ENCODE data around the gene CCDC88C. TPM values are rescaled to one million over a fixed set of nuclear protein-coding genes. Genes with fewer than 3 reads are reported as not detected.
"Not testable (repeated sequence)": the region's sequence is repeated elsewhere in the genome, so short reads cannot be mapped to it uniquely, and the experiment has no call there.

The CCDC88C gene
- total RNA-seq, 3 donors from 2014 or later: 50.3 to 60.2 (median 58.2) TPM

DNA sequence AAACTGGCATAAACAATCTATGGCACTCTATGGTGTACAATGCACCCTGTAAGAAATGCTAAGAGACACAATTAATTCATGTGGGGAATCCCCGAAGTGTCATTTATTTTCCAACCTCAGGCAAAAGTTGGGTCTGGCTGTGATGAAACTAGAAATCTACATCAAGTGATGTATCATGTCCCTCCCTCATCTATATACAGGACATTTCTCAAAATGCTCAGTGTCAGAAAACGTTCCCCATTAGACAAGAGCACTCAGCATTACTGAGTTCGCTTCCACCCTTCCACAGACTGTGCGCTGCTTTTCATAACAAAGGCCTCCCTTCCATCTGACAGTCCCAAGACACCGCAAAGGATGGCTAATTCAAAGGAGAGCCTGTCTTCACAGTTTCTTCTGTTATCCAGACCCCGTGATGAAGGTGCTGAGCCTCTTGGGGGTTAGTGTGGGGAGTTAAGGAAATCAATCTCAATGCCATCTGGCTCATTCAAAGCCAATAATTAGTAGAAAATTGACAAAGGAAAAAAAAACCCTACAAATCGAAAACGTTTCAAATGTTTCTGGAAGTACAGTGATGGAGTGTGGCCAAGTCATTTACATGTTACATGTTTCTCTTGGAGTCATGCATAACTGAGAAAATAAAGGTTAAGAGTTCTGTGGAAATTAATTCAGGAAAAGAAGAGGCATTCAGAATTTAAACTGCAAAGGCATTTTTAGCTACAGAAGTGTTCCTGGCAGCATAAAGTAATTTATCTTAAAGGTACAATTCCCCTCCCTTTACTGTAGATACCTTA, 7.5 kb downstream of the CCDC88C start:
- no peak for DNase-seq
- peak; percentile 79 to 82 for ATAC-seq
- H3K4me3 Mint-ChIP-seq: peak overlapping the region; percentile 69
- peaks cover 41% of the 10 kb centered on the region for H3K36me3 Mint-ChIP-seq (ENCODE audit: insufficient read depth)
- peaks cover 94% of the 10 kb centered on the region for H3K4me1 Mint-ChIP-seq (ENCODE audit: low read depth)
- no peaks in the 10 kb centered on the region for H3K27me3 Mint-ChIP-seq (ENCODE audit: low read depth)
- no peaks in the 10 kb centered on the region for H3K9me3 Mint-ChIP-seq

DNA sequence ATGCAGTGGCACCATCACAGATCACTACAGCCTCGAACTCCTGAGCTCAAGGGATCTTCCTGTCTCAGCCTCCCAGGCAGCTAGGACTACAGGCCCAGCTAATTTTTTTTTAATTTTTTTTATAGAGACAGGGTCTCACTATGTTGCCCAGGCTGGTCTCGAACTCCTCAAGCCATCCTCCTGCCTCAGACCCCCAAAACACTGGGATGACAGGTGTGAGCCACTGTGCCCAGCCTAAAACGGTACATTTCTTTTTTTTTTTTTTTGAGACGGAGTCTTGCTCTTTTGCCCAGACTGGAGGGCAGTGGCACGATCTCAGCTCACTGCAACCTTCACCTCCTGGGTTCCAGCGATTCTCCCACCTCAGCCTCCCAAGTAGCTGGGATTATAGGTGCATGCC, 8.4 kb downstream of the CCDC88C start:
- not testable (repeated sequence) for ATAC-seq; H3K4me3 Mint-ChIP-seq; DNase-seq; H3K9me3 Mint-ChIP-seq; H3K27me3 Mint-ChIP-seq (ENCODE audit: low read depth)
- Mint-ChIP-seq H3K4me1 (ENCODE audit: low read depth) (peaks cover 93% of the 10 kb centered on the region), H3K36me3 (ENCODE audit: insufficient read depth) (peaks cover 36% of the 10 kb centered on the region)

DNA sequence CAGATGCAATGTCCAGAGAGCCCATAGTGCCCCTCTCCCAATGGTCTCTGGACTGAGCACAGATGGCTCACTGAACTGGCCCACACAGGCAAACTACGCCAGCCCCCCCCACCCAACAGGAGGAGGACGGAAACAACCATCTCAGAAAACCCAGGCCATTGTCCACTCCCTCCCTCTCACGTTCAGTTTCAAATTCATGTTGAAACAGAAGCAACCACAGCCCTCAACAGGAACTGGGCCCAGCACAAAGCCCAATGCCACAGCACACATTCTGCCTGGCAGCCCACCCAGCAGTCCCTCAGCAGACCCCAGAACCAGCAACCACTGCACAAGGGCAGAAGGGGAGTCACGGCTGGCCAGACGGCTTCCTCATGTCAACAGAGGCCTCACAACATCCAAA, 10.6 kb downstream of the CCDC88C start:
- Mint-ChIP-seq H3K36me3 (ENCODE audit: insufficient read depth) (peaks cover 31% of the 10 kb centered on the region), H3K27me3 (ENCODE audit: low read depth) (no peaks in the 10 kb centered on the region), H3K9me3 (no peaks in the 10 kb centered on the region), H3K4me1 (ENCODE audit: low read depth) (peaks cover 96% of the 10 kb centered on the region), H3K4me3 (peak overlapping the region; percentile 57)
- DNase-seq (no peak), ATAC-seq (no peak)

DNA sequence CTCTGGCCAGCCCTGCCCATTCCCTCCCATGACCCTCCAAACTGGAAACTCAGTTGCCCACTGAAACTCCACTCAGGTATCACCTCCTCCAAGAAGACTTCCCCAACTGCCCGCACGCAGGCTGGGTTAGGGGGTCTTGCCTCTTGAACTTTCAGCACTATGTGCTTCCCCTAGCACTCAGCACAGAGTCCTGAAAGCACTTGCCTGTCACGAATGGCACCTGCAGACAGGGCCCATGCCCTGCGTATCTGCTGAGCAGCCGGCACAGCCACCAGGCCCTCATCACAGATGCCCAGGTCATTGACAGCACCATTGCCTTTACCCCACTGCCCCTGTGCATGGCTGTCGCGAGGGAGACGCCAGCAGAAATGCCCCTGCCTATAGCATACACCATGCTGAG, 11.2 kb downstream of the CCDC88C start:
- ATAC-seq (no peak), DNase-seq (no peak)
- H3K4me3 Mint-ChIP-seq: peak overlapping the region; percentile 57
- peaks cover 31% of the 10 kb centered on the region for H3K36me3 Mint-ChIP-seq (ENCODE audit: insufficient read depth)
- H3K4me1 Mint-ChIP-seq (ENCODE audit: low read depth): peaks cover 96% of the 10 kb centered on the region
- no peaks in the 10 kb centered on the region for H3K9me3 Mint-ChIP-seq
- H3K27me3 Mint-ChIP-seq (ENCODE audit: low read depth): no peaks in the 10 kb centered on the region

DNA sequence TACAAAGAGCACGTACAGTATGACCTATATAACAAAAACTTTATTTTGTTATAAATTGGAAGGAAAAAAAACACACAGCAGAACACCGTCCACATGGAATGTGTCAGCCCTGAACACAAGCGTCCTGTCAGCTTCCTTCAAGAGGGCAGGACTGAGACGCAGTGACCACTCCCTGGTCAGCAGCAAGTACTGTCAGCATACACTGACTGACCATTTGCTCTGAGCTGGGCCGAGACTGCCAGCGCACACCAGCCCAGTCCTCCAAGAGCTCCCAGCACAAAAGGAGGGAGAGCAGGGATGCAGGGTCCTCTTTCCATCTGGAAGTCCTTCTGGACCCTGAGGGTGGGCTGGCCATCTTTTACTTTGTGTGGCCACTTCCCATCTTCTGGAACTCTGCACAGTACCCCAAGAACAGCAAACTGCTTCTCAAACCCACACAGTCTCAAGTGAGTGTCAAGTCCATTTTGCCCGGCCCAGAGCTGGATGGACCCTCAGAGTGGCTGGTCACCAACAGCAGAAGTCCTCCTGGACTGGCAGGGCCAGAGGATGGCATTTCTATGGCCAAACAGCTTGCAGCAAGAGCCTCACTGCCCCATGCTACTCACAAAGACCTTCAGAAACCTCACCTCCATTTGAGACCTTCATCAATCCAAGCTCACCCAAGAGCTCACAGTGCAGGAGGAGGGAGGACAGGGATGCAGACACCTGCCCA, 11.7 kb downstream of the CCDC88C start:
- DNase-seq (no peak), ATAC-seq (no peak)
- Mint-ChIP-seq H3K36me3 (ENCODE audit: insufficient read depth) (peaks cover 31% of the 10 kb centered on the region), H3K4me1 (ENCODE audit: low read depth) (peaks cover 92% of the 10 kb centered on the region), H3K27me3 (ENCODE audit: low read depth) (no peaks in the 10 kb centered on the region), H3K4me3 (peak overlapping the region; percentile 74), H3K9me3 (no peaks in the 10 kb centered on the region)

DNA sequence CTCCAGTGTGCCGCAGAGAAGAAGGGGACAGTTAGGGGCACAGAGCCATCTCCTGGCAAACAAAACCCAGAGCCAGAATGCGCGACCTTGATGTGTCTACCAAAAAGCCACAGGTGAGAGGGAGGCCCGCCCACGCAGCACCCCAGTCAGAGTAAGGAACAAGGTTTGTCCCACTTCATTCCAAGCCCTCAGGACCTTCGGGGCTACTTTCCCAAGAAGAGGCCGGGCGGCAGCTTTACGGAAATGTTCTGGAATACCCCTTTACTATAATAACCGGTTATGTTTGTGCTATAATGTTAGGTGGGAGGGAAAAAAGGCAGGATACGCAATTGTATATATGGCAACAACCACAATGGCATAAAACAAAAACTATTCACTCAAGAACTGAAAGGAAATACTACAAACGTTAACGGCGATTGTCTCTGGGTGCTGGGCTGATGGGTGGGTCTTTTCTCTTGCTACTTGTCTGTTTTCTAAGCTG, 12.3 kb downstream of the CCDC88C start:
- peak overlapping the region; percentile 74 for H3K4me3 Mint-ChIP-seq
- H3K27me3 Mint-ChIP-seq (ENCODE audit: low read depth): no peaks in the 10 kb centered on the region
- no peaks in the 10 kb centered on the region for H3K9me3 Mint-ChIP-seq
- peaks cover 31% of the 10 kb centered on the region for H3K36me3 Mint-ChIP-seq (ENCODE audit: insufficient read depth)
- ATAC-seq (peak; percentile 9 to 16), DNase-seq (peak; percentile 73)
- H3K4me1 Mint-ChIP-seq (ENCODE audit: low read depth): peaks cover 92% of the 10 kb centered on the region

DNA sequence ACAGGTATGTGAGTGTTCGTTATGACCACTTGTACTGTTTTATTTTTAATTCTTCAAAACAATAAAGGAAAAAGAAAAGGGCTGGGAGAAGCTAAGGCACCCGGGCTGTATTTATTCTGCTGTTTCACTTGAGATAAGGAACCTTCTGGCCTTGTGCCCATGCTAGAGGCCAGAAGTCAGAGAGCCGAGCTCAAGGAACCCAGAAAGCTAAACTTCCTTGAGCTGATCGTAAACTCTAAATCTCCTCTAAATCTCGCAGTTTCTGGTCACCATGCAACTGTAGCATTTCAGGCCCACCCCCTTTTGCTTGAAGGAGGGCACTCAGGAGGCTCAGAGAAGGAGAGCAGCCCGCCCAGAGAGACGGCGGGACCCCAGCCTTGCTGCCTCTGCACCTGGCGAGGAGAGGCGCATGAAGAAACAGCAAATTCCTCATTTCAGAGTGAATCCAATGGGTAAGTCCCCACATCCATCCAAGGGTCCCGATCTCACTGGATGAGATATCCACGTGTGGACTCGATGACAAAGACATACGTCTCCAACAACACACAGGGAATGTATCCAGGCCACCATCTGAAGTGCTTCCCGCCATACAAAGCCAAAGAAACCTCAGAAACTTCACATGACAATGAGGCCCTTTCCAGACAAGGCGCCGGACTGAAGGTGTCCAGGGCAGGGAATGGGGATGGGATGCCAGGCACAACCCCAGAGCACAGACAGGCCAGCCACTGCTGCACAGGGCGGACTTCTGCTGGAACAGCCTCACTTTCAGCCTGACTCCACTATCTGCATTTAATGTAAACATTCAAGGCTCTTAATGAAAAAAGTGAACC, 14.6 kb downstream of the CCDC88C start:
- no peaks in the 10 kb centered on the region for H3K27me3 Mint-ChIP-seq (ENCODE audit: low read depth)
- H3K4me3 Mint-ChIP-seq: peak overlapping the region; percentile 72
- DNase-seq: no peak
- no peak for ATAC-seq
- peaks cover 17% of the 10 kb centered on the region for H3K36me3 Mint-ChIP-seq (ENCODE audit: insufficient read depth)
- H3K9me3 Mint-ChIP-seq: no peaks in the 10 kb centered on the region
- H3K4me1 Mint-ChIP-seq (ENCODE audit: low read depth): peaks cover 94% of the 10 kb centered on the region

DNA sequence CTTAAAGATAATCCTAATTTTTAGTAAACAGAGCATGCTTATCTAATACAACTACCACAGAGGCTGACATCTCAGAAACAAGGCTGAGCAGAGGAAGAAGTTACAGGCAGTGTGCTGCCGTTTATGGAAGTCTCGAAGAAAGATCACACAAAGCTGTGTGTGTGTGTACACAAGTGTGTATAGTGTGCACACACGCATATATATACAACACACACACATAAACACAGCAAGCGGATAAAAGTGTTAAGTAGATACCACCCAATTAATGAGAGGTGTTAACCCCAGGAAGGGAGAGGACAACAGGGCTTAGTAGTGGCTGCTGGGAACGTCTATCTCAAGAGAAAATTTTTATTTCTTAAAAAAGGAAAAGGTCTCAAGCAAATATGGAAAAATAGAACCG, 15.3 kb downstream of the CCDC88C start:
- ATAC-seq (no peak), DNase-seq (no peak)
- no peaks in the 10 kb centered on the region for H3K27me3 Mint-ChIP-seq (ENCODE audit: low read depth)
- peaks cover 94% of the 10 kb centered on the region for H3K4me1 Mint-ChIP-seq (ENCODE audit: low read depth)
- no peaks in the 10 kb centered on the region for H3K9me3 Mint-ChIP-seq
- H3K36me3 Mint-ChIP-seq (ENCODE audit: insufficient read depth): peaks cover 13% of the 10 kb centered on the region
- H3K4me3 Mint-ChIP-seq: peak overlapping the region; percentile 72

DNA sequence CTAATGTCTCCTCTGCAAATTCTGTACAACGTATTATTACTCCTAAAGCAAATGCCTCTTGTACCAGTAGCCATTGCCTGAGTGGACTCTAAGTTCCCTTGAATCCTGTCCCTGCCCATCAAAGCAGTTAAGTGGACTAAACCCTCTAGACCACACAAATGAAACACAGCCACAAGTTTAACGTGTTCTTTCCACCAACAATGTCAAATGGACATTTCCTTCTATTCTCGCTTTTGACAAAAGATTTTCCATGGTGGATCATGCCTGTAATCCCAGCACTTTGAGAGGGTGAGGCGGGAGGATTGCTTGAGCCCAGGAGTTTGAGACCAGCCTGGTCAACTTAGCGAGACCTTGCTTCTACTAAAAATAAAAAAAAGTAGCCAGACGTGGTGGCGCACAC, 15.9 kb downstream of the CCDC88C start:
- H3K4me1 Mint-ChIP-seq (ENCODE audit: low read depth): peaks cover 94% of the 10 kb centered on the region
- DNase-seq: no peak
- peak overlapping the region; percentile 72 for H3K4me3 Mint-ChIP-seq
- no peaks in the 10 kb centered on the region for H3K9me3 Mint-ChIP-seq
- H3K36me3 Mint-ChIP-seq (ENCODE audit: insufficient read depth): peaks cover 8% of the 10 kb centered on the region
- H3K27me3 Mint-ChIP-seq (ENCODE audit: low read depth): no peaks in the 10 kb centered on the region
- ATAC-seq: no peak

DNA sequence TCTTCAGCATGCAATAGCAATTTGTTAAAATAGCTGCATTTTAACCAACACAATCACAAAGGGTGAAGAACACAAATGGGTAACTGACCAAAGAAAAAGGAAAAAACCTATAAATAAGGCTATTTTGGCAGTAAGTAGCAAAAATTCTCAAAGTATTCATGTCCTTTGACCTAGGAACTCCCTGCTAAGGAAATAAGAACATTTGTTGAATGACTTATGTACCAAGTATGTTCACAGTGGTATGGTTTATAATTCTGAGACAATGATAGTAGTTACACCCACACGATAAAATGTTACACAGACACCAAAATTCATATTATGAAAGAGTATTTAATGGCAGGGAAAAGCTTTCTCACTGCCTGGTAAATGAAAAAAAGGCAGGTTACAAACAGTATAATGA, 16.9 kb downstream of the CCDC88C start:
- H3K9me3 Mint-ChIP-seq: no peaks in the 10 kb centered on the region
- ATAC-seq: no peak
- DNase-seq: no peak
- peaks cover 94% of the 10 kb centered on the region for H3K4me1 Mint-ChIP-seq (ENCODE audit: low read depth)
- H3K4me3 Mint-ChIP-seq: peak overlapping the region; percentile 98
- peaks cover 7% of the 10 kb centered on the region for H3K36me3 Mint-ChIP-seq (ENCODE audit: insufficient read depth)
- no peaks in the 10 kb centered on the region for H3K27me3 Mint-ChIP-seq (ENCODE audit: low read depth)

DNA sequence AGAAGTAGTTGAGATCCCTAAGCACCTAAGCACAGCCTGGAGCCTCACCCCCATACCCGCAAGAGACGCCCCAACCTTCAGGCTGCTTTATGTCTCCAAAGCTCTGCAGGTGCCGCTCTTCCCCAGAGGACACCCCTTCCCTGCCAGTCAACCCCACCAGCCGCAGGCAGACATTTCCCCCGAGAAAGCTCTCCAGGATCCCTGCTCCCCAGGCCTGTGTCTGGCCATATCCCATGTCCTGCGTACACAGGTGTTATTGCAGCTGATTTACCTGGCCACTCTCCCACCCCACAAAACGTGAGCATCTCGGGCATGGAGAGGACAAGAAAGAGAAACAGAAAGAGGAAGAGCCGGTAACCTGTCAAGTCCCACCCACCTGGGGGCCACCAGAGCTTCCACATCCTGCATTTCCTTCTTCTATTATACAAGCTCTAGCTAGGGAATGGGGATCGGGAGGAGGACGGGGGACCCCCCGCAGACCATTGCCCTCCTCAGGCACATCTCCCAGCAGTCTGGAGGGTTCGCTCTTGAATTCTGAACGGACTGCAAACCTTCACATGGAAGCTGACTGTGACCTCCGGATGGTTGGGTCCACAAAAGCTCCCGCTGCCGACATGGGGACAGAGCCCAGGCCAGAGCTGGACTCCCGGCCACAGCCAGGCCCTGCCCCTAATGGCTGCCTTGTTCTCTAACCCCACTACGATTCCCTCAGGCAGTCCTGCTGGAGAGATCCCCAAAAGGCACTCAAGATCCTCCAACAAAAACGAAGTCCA, 17.6 kb downstream of the CCDC88C start:
- no peaks in the 10 kb centered on the region for H3K9me3 Mint-ChIP-seq
- H3K36me3 Mint-ChIP-seq (ENCODE audit: insufficient read depth): peaks cover 7% of the 10 kb centered on the region
- H3K4me1 Mint-ChIP-seq (ENCODE audit: low read depth): peaks cover 94% of the 10 kb centered on the region

DNA sequence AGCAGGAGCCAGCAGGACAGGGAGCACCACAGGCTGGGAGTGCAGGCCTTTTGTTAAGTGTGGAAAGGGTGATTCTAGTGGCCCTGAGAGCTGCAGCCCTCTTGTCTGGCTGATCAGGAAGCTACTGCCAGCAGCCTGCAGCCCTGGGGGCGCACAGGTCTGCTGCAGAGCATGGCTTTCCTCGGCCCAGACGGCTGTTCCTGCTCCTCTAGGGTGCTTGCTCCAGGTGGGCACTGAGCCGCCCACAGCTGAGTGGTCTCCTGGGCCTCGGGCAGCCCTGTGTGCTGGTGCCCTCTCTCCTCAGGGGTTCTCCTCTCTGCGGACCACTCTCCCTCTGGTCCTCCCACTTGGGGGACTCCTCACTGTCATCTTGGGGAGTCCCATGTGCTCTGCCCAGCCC, 18.9 kb downstream of the CCDC88C start:
- no peak for ATAC-seq
- H3K36me3 Mint-ChIP-seq (ENCODE audit: insufficient read depth): peaks cover 11% of the 10 kb centered on the region
- DNase-seq: no peak
- H3K4me1 Mint-ChIP-seq (ENCODE audit: low read depth): peaks cover 96% of the 10 kb centered on the region
- no peaks in the 10 kb centered on the region for H3K27me3 Mint-ChIP-seq (ENCODE audit: low read depth)
- H3K4me3 Mint-ChIP-seq: peak overlapping the region; percentile 98
- no peaks in the 10 kb centered on the region for H3K9me3 Mint-ChIP-seq

More for the DNA sequence above, 17.6 kb downstream of the CCDC88C start:
- ATAC-seq: peak; percentile 27 to 45
- H3K27me3 Mint-ChIP-seq (ENCODE audit: low read depth): no peaks in the 10 kb centered on the region
- DNase-seq: peak; percentile 23
- H3K4me3 Mint-ChIP-seq: peak overlapping the region; percentile 98

DNA sequence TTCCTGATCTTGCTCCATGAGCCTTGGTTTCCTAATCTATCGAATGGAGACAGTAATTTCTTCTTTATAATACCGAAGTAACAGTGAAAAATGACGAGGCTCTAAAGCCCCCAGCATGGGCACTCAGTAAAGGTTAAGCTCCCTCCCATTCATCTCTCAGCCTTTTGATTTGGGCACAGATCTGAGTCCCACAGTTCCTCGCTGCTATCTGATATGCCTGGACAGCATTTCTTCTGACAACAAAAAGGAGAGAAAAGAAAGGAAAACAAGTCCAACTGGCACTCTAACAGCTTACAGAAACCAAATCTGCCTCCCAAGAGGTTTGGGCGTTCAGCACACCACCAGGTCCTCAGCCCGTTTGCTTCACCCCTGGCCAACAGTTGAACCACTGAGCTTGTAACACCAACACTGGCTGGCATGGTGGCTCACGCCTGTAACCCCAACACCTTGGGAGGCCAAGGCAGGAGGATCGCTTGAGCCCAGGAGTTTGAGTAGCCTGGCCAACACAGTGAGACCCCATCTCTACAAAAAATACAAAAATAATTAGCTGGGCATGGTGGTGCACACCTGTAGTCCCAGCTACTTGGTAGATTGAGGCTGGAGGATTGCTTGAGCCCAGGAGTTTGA, 19.5 kb downstream of the CCDC88C start:
- ATAC-seq (no peak), DNase-seq (no peak)
- H3K36me3 Mint-ChIP-seq (ENCODE audit: insufficient read depth): peaks cover 11% of the 10 kb centered on the region
- H3K27me3 Mint-ChIP-seq (ENCODE audit: low read depth): no peaks in the 10 kb centered on the region
- H3K4me3 Mint-ChIP-seq: peak overlapping the region; percentile 80
- H3K9me3 Mint-ChIP-seq: no peaks in the 10 kb centered on the region
- H3K4me1 Mint-ChIP-seq (ENCODE audit: low read depth): peaks cover 96% of the 10 kb centered on the region
